Muscle of back (tissue), 11 donors: ENCODE measurements around the gene PHKG1. TPM values are rescaled to one million over a fixed set of nuclear protein-coding genes. Genes with fewer than 3 reads are reported as not detected.
"Not testable (repeated sequence)": the region's sequence is repeated elsewhere in the genome, so short reads cannot be mapped to it uniquely, and the experiment has no call there.

Source experiments
- DNase-seq, 3 donors: peaks; one replicate each; pipeline versions ENCODE4 v3.0.0 to v3.0.0-alpha.2; 2013
- polyA plus RNA-seq, 10 donors: library from polyadenylated mRNA; unstranded; fragments of 120-200 nt; gene quantifications; one replicate each; pipeline ENCODE4 v1.2.1, GENCODE V29; 2013; ENCODE audit not compliant: insufficient read length in 10 of 10

PHKG1 gene
- polyA plus RNA-seq, 10 donors: 14.7 to 60.1 (median 27.1) TPM

DNA sequence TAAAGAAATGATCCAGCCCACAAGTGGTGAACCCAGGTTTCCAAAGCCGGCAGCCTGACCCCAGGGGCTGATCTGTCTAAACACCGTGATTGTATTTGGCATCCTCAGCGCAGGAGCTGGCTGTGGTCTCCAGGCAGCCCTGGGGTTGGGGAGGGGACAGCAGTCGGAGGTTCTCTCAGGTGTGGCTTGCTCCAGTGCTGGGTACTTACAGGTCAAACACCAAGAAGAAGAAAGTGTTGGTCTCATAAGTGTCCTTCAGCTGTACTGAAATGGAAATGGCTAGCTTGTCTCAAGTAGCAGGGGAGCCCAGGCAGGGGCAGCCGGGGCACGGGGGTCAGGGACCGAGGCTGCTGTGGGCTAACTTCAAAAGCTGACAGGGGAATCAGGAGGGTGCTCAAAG lies 6.0 kb downstream of the PHKG1 start:
- no peak for DNase-seq

DNA sequence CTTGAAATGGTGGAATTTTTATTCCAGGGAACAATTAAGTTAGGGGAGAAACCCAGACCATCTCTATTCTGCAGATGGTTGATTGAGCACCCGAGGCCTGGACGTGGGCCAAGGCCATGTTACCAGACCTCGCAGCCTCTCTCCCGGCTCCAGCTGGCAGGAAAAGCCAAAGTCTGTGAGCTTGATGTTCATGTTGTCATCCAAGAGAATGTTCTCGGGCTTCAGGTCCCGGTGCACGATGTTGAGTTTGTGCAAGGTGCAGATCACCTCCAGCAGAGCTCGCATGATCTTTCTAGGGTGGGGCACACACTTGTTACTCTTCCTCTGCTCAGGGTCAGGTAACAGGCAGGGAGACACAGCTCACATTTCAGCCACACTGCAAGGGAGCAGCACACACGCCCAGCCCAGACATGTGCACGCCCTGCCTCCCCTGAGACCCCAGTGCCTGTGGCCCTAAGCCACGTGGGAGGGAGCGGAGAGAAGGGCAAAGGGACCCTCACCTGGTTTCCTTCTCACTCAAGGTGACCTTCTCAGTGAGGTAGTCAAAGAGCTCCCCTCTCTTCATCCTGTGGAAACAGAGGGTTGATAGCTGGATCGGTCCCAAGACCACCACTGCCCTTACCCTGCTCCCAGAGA lies 9.5 kb downstream of the PHKG1 start:
- DNase-seq: peak in 2 of 3 donors; percentile 40 to 43

GRCh38 chr7:56081626-56082340 lies 11.0 kb downstream of the PHKG1 start:
- no peak for DNase-seq

GRCh38 chr7:56080726-56081435 lies 11.9 kb downstream of the PHKG1 start:
- DNase-seq: not testable (repeated sequence)

- peak; percentile 33 to 72 (median 66) for DNase-seq
Observed at GRCh38 chr7:56079450-56080185, 13.1 kb downstream of the PHKG1 start.

DNA sequence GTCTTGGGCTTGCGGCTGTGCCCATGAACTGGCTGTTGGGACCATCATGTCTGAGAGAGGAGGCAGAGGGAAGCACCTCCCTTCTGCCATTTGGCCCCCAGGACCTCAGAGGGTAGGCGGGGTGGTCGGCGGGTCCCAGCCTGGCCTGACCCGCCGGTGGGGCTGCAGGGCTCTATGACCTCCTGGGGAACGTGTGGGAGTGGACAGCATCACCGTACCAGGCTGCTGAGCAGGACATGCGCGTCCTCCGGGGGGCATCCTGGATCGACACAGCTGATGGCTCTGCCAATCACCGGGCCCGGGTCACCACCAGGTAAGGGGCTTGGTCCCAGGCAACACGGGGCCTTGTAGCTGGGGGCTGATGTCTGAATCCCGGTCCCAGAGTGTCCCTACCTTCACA lies 14.6 kb downstream of the PHKG1 start:
- no peak for DNase-seq

GRCh38 chr7:56077681-56078080 lies 15.1 kb downstream of the PHKG1 start:
- DNase-seq: no peak

GRCh38 chr7:56074371-56074791 lies 18.4 kb downstream of the PHKG1 start:
- DNase-seq: peak; percentile 67 to 88 (median 82)

DNA sequence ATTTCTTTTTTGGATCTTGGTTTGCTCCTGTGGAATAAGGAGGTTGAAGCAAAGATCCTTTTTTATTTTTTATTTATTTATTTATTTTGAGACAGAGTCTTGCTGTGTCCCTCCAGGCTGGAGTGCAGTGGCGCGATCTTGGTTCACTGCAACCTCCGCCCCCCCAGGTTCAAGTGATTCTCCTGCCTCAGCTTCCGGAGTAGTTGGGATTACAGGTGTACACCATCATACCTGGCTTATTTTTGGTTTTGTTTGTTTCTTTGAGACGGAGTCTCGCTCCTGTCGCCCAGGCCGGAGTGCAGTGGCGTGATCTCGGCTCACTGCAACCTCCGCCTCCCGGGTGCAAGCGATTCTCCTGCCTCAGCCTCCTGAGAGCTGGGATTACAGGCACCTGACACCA lies 26.4 kb downstream of the PHKG1 start:
- DNase-seq: not testable (repeated sequence)

DNA sequence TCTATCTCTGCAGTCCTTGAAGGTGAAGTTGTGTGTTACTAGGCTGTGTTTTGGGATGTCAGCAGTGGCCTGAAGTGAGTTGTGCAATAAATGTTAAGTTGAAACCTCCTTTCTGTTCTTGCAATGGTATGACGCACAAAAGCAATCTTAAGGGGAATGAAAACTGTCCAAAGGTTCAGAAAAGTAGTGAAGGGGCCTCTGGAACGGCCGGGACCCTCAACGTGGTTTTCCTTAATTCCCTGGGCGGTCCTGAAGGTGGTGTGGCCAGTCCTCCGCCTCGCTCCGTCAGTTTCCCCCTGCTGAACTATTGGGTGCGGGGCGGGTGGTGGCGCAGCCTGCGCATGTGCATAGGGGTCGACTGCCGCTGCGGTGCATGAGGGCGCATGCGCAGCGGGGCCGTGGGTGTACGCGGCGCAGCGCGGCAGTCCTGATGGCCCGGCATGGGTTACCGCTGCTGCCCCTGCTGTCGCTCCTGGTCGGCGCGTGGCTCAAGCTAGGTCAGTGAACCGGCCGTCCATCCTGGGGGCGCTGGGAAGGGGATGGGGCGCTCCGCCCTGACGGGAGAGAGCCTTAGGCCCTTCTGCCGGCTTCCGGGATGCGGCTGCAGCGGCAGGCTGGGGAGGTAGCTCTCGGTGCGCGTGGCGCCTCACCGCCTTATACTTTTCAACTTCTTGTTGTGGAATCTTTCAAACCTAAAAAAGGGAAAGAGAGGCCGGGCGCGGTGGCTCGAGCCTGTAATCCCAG lies 28.7 kb downstream of the PHKG1 start, which contains the start of gene SUMF2:
Gene SUMF2 (plus strand): TSS at position 405 of the 744 bp plus-strand sequence. CDS start 26 bp downstream, at position 431.
- DNase-seq: peak; percentile 89 to 98 (median 96)

GRCh38 chr7:56063500-56063881 lies 29.3 kb downstream of the PHKG1 start:
- DNase-seq: no peak

DNA sequence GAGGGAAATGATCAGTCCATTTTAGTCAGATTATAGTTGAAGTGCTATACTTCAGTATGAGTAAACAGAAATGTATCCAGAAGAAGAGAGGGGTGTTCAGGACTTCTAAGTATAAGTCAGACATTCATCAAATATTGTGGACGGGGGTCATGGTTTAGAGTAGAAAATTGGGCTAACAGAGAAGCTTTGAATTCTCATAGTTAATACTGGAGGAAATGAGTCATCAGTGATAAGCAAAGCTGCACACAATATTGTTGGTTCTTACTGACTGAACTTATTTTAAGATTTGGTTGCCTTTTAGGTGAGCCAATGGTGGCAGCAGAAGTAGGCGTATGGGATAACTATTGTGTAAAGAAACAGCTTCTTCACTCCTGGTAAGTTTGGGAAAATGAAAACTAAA lies 30.4 kb downstream of the PHKG1 start:
- DNase-seq: no peak

DNA sequence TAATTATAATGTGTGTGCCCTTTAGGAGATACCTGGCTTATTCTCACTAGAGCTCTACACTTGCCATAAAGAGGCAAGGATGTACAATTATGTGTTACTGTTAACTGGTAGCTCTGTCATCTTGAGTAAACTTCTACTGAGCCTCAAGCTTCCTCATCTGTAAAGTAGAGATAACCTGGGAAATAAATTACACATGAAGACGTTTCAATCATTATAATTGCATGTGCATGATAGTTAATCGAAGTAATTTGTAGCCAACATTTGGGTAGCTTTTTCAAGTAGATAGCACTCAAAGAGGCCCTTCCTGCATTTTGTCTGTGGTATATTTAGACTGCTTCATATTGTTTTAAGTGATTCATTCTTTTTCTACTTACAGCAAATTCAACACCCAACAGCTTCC lies 38.8 kb downstream of the PHKG1 start:
- no peak for DNase-seq

GRCh38 chr7:56053379-56053778 lies 39.4 kb downstream of the PHKG1 start:
- no peak for DNase-seq

GRCh38 chr7:56051339-56052191 lies 41.2 kb downstream of the PHKG1 start, which contains the start of the genes CCT6A and PSPH:
Gene CCT6A (plus strand): TSS chr7:56051765. CDS start chr7:56051849, 84 bp downstream.
Gene PSPH (minus strand): TSS chr7:56051444. CDS start chr7:56021212, 30,232 bp downstream.
- DNase-seq: peak; percentile 98 to 99 (median 99)

DNA sequence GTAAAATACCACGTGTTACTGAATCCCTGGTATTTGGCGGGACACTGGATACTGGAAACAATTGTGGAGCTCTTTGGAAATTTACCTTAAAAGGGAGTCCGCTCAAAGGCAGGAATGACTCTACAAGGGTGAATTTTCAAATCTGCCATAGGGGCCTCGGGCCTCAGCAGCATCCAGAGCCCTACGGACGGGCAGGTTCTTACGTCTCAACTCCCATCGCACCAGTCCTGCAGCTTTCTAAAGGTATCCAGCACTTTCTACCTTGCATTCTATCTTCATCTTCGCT lies 41.8 kb downstream of the PHKG1 start:
- DNase-seq: no peak

GRCh38 chr7:56048763-56049162 lies 44.0 kb downstream of the PHKG1 start:
- DNase-seq: not testable (repeated sequence)

DNA sequence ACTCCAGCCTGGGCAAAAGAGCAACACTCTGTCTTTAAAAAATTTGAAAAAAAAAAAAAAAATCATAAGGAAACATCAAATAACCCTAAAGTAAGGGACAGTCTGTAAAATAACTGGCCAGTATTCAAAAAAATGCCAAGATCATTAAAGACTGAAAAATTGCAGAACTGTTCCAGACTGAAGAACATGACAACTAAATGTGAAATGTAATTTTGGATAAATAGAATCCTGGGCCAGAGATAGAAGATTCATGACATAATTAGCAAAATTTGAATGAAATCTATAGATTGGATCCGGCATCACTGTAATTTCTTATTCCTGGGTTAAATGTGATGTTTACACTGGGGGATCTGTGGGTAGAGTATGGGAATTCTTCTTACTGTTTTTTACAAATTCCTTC lies 44.5 kb downstream of the PHKG1 start:
- no peak for DNase-seq

- DNase-seq: not testable (repeated sequence)
Observed at GRCh38 chr7:56047446-56048116, 45.2 kb downstream of the PHKG1 start.
